Right ventricle myocardium superior (tissue), 1 donor: ENCODE results near the gene ZNF436. TPM values are rescaled to one million over a fixed set of nuclear protein-coding genes. Genes with fewer than 3 reads are reported as not detected.

Source experiments
- ATAC-seq: fragments of 200-7000 bp; cut with Tn5 transposase; one replicate; pipeline ENCODE4 v1.9.1; 2020; ENCODE audit warnings: mild to moderate bottlenecking; ENCODE audit not compliant: poor library complexity
- DNase-seq: peaks from one replicate; pipeline ENCODE4 v3.0.0-alpha.2; 2020
- intact Hi-C: fragments of 100-400 bp; cut with DNase I; formaldehyde crosslinking; loops from one replicate; pipeline ENCODE4 v1.11.2; 2022
- long read RNA-seq: library from polyadenylated mRNA; unstranded; transcript quantifications from one replicate; pipeline ENCODE4 v2.0.0, GENCODE V29; 2021
- total RNA-seq: library from RNA; stranded (reverse); fragmentation: NEBNext Ultra II Directional; extraction: Animal tissue kit (Norgen Biotek cat#: 25700); gene quantifications from one replicate; pipeline ENCODE4 v1.2.1, GENCODE V29; 2021
- donor health status: DM: no; HTN: yes; CAD: no; lungs with severe emphysema.

ZNF436 gene
- total RNA-seq, result 11.4 TPM
- long read RNA-seq, full-length matches to known transcripts, result 9 of 12 reads
- long read RNA-seq, partial matches to known transcripts, result 0 of 12 reads
- long read RNA-seq, other reads (novel, unspliced or antisense), result 3 of 12 reads

- DNase-seq (peak; percentile 90), ATAC-seq (peak; percentile 52)
Measured at GRCh38 chr1:23369335-23370013, at the start of gene ZNF436. Gene ZNF436 (minus strand): TSS chr1:23369836. CDS start chr1:23368005, 1,831 bp downstream.

GRCh38 chr1:23419180-23419579 lies 49.5 kb upstream of the ZNF436 start:
- ATAC-seq, result no peak
- intact Hi-C loops, result no loop called here
- no peak for DNase-seq

More at GRCh38 chr1:23369335-23370013, at the start of gene ZNF436:
- intact Hi-C loops, result loop anchor here (2.0 to 5.0 kb wide), 2 partner anchors 25 to 33 kb away; partner anchors contain the start of gene HNRNPR

- DNase-seq, result peak; percentile 70
- ATAC-seq, result peak; percentile 58
- intact Hi-C loops, result no loop called here
Measured at GRCh38 chr1:23417570-23417969, 47.9 kb upstream of the ZNF436 start.

GRCh38 chr1:23416964-23417363 lies 47.3 kb upstream of the ZNF436 start:
- DNase-seq (no peak), ATAC-seq (no peak)
- intact Hi-C loops, result no loop called here

GRCh38 chr1:23408797-23409290 lies 39.2 kb upstream of the ZNF436 start:
- intact Hi-C loops, result loop anchor here (10.0 kb wide), 1 partner anchor 124 kb away; no protein-coding TSS in a partner anchor

GRCh38 chr1:23407016-23407630 lies 37.5 kb upstream of the ZNF436 start:
- DNase-seq (no peak), ATAC-seq (peak; percentile 61)
- intact Hi-C loops, result loop anchor here (10.0 kb wide), 1 partner anchor 122 kb away; no protein-coding TSS in a partner anchor

More at GRCh38 chr1:23408797-23409290, 39.2 kb upstream of the ZNF436 start:
- DNase-seq, result no peak
- ATAC-seq, result no peak

GRCh38 chr1:23405946-23406345 lies 36.3 kb upstream of the ZNF436 start:
- intact Hi-C loops, result loop anchor here (10.0 kb wide), 1 partner anchor 121 kb away; no protein-coding TSS in a partner anchor
- no peak for DNase-seq
- no peak for ATAC-seq

GRCh38 chr1:23403735-23404486 lies 34.3 kb upstream of the ZNF436 start:
- ATAC-seq (peak; percentile 86), DNase-seq (peak; percentile 91)
- intact Hi-C loops, result loop anchor here (5.0 to 10.0 kb wide), 2 partner anchors 37 to 119 kb away; partner anchors contain the start of gene ZNF436

GRCh38 chr1:23403355-23403734 lies 33.7 kb upstream of the ZNF436 start:
- ATAC-seq (no peak), DNase-seq (no peak)
- intact Hi-C loops, result loop anchor here (5.0 to 10.0 kb wide), 2 partner anchors 36 to 119 kb away; partner anchors contain the start of gene ZNF436

- DNase-seq, result no peak
Measured at GRCh38 chr1:23403038-23403336, 33.4 kb upstream of the ZNF436 start.

GRCh38 chr1:23402286-23403037 lies 32.8 kb upstream of the ZNF436 start:
- no peak for DNase-seq
- ATAC-seq, result no peak
- intact Hi-C loops, result loop anchor here (5.0 to 10.0 kb wide), 2 partner anchors 35 to 118 kb away; partner anchors contain the start of gene ZNF436

More at GRCh38 chr1:23403038-23403336, 33.4 kb upstream of the ZNF436 start:
- intact Hi-C loops, result loop anchor here (5.0 to 10.0 kb wide), 2 partner anchors 36 to 118 kb away; partner anchors contain the start of gene ZNF436
- ATAC-seq, result peak; percentile 1

- intact Hi-C loops, result loop anchor here (5.0 to 10.0 kb wide), 2 partner anchors 34 to 117 kb away; partner anchors contain the start of gene ZNF436
- no peak for ATAC-seq
- no peak for DNase-seq
Measured at GRCh38 chr1:23401313-23401712, 31.7 kb upstream of the ZNF436 start.

GRCh38 chr1:23400324-23401114 lies 30.9 kb upstream of the ZNF436 start:
- intact Hi-C loops, result loop anchor here (5.0 to 10.0 kb wide), 2 partner anchors 33 to 116 kb away; partner anchors contain the start of gene ZNF436
- peak; percentile 28 for ATAC-seq
- DNase-seq, result no peak

GRCh38 chr1:23399229-23399628 lies 29.6 kb upstream of the ZNF436 start:
- intact Hi-C loops, result no loop called here
- ATAC-seq (no peak), DNase-seq (no peak)

- intact Hi-C loops, result no loop called here
- ATAC-seq (no peak), DNase-seq (no peak)
Measured at GRCh38 chr1:23397908-23398307, 28.3 kb upstream of the ZNF436 start.

- intact Hi-C loops, result no loop called here
- ATAC-seq (no peak), DNase-seq (no peak)
Measured at GRCh38 chr1:23396380-23396779, 26.7 kb upstream of the ZNF436 start.

- ATAC-seq (no peak), DNase-seq (no peak)
- intact Hi-C loops, result no loop called here
Measured at GRCh38 chr1:23395849-23396248, 26.2 kb upstream of the ZNF436 start.
